ENCODE data around the gene MIGA1. TPM values are rescaled to one million over a fixed set of nuclear protein-coding genes. Genes with fewer than 3 reads are reported as not detected.
"Not testable (repeated sequence)": the region's sequence is repeated elsewhere in the genome, so short reads cannot be mapped to it uniquely, and the experiment has no call there.

Gene MIGA1
- total RNA-seq, 1 experiment from 2014 or later, result 2.7 TPM

DNA sequence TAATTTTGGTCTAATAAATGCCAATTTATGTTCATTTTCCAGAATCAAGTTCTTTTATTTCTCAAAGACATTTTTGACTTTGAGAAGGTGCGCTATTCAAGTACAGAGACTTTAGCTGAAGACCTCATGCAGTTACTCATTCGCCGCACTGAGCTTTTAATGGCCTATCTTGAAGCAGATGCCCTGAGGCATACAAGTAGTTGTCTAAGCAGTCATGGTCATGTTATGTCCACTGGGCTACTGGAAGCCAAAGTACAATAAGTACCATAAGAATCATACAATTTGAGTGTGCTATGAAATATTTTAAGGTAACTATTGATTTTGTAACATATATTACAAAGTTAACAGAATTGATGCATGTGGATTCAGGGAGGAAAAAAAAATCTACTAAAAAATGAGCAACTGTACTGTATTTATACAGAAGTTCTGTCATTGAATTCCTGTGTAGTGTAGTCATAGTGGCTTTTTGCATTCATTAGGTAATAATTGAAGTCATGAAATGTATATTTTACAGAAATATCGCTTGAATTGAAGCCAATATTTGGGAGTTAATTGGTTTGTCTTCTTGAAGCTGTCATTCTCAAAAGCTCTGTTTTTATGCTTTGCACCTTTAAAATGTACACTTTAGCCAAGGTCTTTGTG lies 95.5 kb downstream of the MIGA1 start:
- H3K27me3 ChIP-seq, result no peaks in the 10 kb centered on the region
- H3K4me3 ChIP-seq, result no peak overlapping the region
- no peaks in the 10 kb centered on the region for H3K9me3 ChIP-seq
- peaks cover 14% of the 10 kb centered on the region for H3K36me3 ChIP-seq
- DNase-seq, result peak; percentile 30

DNA sequence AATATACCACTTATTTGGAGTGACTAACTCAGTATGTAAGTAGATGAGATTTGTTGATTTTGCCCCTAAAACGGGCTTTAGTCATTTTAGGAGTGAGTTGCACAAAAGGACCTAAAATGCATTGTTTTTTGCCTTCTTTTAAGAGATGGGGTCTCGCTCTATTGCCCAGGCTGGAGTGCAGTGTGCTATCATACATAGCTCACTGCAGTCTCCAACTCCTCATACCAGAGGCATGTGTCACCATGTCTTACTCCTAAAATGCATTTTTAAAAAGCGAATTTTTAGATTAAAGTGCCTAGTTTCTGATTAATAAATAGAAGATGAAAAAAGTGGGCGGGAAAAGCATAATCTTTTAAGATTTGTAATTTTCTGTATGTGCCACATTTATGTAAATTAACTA lies 97.4 kb downstream of the MIGA1 start:
- peak; percentile 21 for DNase-seq
- Histone ChIP-seq H3K9me3 (0 out of 2 replicates have a peak, but pooled peaks cover under 1% of the 10 kb centered on the region), H3K36me3 (peaks cover 14% of the 10 kb centered on the region), H3K4me3 (no peak overlapping the region), H3K27me3 (no peaks in the 10 kb centered on the region)

DNA sequence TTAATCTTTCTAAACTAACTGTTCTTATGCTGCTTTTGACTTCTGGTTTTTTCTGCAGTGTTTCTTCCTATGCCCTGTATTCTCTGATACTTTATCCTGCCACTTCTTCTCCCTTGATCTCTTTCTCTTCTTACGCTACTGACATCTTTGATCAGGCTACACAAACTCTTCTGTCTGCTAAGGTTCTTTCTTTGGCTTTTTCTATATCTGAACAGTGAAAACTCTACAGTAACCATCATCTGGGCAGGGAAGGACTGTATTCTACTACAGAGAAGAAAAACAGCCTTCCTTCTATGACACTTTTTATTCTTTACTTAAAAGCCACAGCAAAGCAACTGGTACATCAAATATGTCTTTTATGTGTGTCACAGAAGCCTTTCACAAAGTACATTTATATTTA lies 101.6 kb downstream of the MIGA1 start:
- Histone ChIP-seq H3K36me3 (peaks cover 11% of the 10 kb centered on the region), H3K27me3 (no peaks in the 10 kb centered on the region), H3K9me3 (0 out of 2 replicates have a peak, but pooled peaks cover 3% of the 10 kb centered on the region), H3K4me3 (no peak overlapping the region)
- DNase-seq, result no peak

DNA sequence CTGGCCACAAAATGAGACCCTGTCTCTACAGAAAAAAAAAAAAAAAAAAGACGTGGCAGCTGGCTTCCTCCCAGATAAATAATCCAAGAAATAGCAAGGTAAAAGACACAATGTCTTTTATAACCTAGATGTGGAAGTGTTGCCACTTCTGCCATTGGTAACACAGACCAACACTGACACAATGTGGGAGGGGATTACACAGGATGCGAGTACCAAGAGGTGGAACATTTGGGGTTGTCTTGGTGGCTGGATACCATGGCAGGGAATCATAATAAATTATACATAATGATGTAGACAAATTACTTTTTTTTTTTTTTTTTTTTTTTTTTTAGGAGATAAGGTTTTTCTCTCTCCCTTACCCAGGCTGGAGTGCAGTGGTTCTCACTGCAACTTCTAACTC lies 103.0 kb downstream of the MIGA1 start:
- peaks cover 10% of the 10 kb centered on the region for H3K36me3 ChIP-seq
- no peak for DNase-seq
- H3K27me3 ChIP-seq, result no peaks in the 10 kb centered on the region

DNA sequence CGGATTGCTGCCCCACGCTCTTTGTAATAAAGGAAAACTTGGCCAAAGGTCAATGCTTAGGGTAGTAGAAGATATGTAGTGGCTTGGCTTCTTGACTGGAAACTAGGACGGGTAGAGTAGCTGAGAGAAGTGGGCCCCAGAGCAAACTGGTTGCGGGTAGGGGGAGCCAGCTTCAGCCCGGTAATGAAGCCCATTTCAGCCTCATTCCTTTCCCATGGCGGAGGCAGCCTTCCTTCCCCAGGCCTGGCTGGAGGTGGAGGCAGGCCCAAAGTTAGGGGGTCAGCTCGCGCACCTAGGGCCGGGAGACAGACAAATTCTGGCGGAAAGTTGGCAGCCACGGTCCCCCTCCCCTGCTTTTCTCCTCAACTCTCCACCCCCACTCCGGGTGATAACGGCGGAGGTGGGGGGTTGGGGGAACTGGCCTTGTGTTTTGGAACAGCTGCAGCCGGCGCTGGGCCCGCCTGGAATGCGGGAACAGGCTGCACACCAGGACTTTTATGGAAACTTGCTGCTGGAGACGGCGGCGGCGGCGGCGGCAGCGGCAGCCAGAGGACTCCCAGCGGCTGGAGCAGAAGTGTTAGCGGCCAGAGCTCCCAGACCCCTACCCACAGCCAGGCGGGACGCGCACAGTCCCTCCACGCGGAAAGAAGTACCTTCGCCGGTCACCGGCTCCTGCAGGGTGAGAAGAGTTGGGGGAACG lies 108.8 kb downstream of the MIGA1 start, which contains the start of gene NEXN:
TSS of gene NEXN (plus strand) at position 544 of the 700 bp plus-strand sequence. CDS start 27,483 bp downstream, outside the sequence.
- Histone ChIP-seq H3K4me3 (peak within 1 kb of the TSS; percentile 72), H3K36me3 (peaks cover 15% of the 10 kb centered on the region), H3K27me3 (no peaks in the 10 kb centered on the region), H3K9me3 (no peaks in the 10 kb centered on the region)
- DNase-seq, result peak; percentile 82

More for the DNA sequence above, 103.0 kb downstream of the MIGA1 start:
- H3K4me3 ChIP-seq, result no peak overlapping the region
- H3K9me3 ChIP-seq, result 0 out of 2 replicates have a peak, but pooled peaks cover 3% of the 10 kb centered on the region

DNA sequence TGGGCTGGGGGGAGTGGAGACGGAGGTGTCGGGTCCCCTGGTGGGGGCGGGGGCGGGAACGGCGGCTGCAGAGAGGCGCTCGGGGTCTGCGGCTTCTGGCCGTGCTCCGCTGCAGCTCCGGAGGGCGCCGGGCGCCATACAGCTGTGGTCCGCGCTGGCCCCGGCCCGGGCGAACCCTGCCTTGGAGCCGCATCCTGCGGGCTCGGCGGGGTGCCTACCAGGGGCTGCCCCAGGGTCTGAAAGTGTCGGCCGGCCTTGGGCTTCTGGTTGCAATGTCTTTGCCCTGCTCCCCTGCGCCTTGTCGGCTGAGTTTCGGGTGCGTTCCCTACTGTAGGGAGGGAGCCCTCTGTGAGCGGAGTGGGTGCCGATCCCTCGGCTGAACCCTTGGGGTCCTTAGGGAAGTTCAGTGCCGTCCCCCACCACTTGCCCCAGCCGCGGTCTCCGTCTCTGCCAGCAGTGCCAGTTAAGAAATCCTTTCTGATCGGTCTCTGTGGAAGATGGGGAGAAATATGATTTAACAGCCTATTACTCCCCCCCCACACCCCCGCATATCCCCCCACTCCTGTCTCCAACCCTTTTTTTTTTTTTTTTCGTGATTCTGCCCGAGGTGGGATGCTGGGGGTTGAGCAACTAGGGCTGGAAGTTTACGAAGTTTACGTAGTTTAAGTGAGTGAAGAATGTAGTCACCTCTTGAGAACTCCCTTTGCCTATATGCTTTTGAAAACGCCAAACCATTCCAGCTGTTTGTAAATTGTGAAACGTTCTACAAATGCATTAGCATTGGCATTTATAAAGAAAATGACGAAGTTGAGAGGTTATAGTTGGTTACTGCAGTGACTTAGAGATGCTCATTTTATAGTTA lies 109.6 kb downstream of the MIGA1 start:
- H3K36me3 ChIP-seq, result peaks cover 21% of the 10 kb centered on the region
- H3K27me3 ChIP-seq, result no peaks in the 10 kb centered on the region
- peak; percentile 54 for DNase-seq
- no peaks in the 10 kb centered on the region for H3K9me3 ChIP-seq
- H3K4me3 ChIP-seq, result peak overlapping the region; percentile 72

DNA sequence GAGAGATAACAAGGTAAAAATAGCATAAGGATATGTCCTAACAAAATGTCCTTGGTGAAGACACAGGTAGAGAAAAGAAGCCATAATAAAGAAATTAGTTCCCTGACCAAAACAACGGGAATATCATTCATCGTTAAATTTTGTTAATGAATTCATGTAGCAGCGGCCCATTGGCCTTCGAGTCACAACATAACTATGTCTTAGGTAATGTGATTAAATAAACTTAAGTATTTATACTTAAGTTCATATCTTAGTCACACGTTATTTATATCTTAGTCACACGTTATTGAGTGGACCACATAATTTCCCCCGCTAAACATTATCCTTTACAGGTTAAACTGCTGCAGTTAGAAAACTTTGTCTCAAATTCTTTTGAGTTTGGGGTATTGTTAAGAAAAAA lies 110.2 kb downstream of the MIGA1 start:
- Histone ChIP-seq H3K9me3 (no peaks in the 10 kb centered on the region), H3K36me3 (peaks cover 28% of the 10 kb centered on the region), H3K27me3 (no peaks in the 10 kb centered on the region), H3K4me3 (peak overlapping the region; percentile 72)
- DNase-seq, result peak; percentile 37

DNA sequence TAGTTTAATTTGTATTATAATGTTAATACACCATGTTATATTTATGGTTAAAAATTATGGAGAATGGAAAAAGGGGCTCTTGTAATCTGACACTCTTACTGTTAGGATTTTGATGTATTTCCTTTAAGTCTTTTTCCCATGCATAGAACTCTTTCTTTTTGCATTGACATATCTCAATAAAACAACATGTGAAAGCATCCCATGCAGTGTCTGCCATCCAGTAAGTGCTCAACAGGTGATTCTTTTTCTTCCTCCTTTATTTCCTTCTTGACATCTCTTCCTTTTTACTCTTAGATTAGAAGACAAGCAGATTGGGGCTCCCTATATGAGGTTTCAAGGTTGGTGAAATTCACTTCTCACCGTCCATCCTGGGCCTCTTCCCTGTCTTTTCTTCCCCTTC lies 111.8 kb downstream of the MIGA1 start:
- Histone ChIP-seq H3K4me3 (no peak overlapping the region), H3K36me3 (peaks cover 41% of the 10 kb centered on the region), H3K27me3 (no peaks in the 10 kb centered on the region), H3K9me3 (peaks cover 4% of the 10 kb centered on the region; the same call in 1 of the 2 replicates)
- DNase-seq, result no peak

DNA sequence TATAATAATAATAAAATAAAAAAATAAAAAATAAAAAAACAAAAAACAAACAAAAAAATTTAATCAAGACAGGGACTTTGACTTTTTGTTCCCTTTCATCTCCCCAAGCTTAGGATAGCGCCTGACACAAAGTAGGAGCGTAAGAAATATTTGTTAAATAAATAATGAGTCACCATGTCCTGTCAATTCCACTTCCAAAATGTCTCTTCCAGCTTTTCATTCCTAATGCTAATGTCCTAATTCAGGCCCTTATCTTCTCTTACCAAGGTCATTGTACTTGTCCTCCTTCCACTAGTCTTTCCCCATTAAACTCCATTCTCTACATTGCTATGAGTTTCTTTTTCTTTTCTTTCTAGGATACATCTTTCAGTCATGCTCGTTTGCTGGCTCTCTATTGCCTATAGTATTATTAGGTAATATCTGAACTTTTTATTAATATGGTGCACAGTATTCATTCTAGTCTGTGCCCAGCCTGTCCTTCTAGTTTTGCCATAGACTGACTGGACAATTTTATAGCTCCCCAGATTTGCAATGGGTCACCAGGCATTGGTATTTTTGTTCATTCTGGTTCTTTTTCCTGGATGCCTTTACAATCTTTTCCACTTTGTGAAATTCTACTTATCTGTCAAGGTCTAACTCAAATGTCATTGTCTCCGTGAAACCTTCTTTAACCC lies 120.3 kb downstream of the MIGA1 start:
- DNase-seq, result no peak
- H3K36me3 ChIP-seq, result peaks cover 24% of the 10 kb centered on the region
- H3K4me3 ChIP-seq, result no peak overlapping the region
- peaks cover 5% of the 10 kb centered on the region; the same call in 1 of the 2 replicates for H3K9me3 ChIP-seq
- H3K27me3 ChIP-seq, result no peaks in the 10 kb centered on the region

DNA sequence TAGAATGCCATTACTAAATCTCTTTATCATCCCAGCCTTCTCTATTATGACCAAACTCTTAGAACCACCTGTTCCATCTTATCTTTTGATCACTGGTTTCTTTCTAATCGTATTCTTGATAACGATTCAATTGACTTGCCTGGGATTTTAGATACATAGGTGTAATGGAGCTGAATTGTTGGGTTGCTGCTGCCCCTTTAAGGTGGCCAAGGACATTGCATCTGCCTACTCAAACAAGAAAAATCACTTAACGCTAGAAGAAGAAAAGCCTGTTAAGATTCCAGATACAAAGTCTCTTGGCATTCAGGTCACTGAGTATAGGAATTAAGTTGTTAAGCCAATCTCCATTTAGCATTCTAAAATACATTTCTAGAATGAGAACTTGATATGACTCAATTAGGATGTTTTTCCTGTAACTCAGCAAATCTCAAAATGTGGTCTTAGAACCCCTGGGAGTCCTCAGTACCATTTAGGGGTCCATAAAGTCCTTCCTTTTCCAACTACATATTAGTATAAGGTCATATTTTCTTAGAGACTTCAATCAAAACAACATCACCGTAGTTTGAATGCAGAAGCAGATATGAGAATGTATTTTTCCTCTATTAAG lies 121.3 kb downstream of the MIGA1 start:
- H3K27me3 ChIP-seq, result no peaks in the 10 kb centered on the region
- H3K4me3 ChIP-seq, result no peak overlapping the region
- peak; percentile 6 for DNase-seq
- peaks cover 16% of the 10 kb centered on the region for H3K36me3 ChIP-seq
- H3K9me3 ChIP-seq, result peaks cover 2% of the 10 kb centered on the region; the same call in 1 of the 2 replicates

DNA sequence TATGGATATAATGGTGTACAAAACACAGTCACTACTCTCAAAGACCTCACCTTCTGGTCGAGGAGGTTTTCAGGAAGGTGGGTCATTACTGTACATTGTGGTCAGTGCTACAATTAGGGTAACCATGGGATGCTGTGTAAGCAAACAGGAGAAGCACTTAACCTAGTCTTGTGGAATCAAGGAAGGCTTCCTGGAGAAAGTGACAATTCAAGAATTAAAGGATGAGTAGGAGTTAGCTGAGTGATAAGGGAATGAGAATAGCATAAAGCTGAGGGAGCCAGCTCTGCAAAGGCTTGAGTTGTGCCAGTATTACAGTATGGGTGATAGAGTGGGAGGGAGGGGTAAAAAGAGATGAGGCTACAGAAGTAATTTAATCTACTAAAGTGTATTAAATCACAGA lies 126.2 kb downstream of the MIGA1 start:
- no peak for DNase-seq
- H3K27me3 ChIP-seq, result no peaks in the 10 kb centered on the region

DNA sequence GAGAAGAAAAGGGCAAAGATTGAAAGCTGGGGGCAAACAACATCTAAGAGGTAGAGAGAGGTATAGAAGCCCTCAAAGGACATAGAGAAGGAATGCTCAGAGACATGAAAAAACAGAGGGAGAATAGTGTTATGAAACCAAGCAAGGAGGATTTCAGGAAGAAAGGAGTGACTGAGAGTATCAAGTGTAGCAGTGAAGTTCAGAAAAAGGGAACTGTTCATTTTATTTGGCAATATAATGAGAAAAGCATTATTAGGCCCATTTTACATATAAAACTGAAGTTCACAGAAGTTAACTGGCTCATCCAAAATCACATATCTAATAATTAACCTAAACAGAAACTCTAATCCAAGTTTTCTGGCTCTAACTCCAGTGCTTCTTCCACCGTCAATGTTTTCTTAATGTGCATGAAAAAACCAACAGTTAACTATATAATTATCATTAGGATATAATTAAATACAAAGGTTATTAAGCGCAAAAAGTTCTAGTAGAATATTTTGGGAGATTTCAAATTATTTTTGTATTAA lies 126.6 kb downstream of the MIGA1 start:
- Histone ChIP-seq H3K36me3 (peaks cover 7% of the 10 kb centered on the region), H3K27me3 (no peaks in the 10 kb centered on the region), H3K4me3 (no peak overlapping the region), H3K9me3 (no peaks in the 10 kb centered on the region)
- no peak for DNase-seq

More for the DNA sequence above, 126.2 kb downstream of the MIGA1 start:
- Histone ChIP-seq H3K4me3 (no peak overlapping the region), H3K36me3 (peaks cover 7% of the 10 kb centered on the region), H3K9me3 (no peaks in the 10 kb centered on the region)

DNA sequence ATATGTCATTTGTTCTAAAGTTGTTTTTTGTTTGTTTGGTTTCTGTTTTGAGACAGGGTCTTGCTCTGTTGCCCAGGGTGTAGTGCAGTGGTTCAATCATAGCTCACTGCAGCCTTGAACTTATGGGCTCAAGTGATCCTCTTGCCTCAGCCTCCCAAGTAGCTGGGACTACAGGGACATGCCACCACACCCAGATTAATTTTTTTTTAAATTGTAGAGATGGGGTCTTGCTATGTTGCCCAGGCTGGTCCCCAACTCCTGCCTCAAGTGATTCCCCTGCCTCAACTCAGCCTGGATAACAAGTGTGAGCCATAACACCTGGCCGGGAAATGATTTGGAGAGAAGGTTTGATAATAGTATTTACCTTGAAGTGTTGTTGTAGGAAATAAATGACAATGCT lies 127.2 kb downstream of the MIGA1 start:
- H3K4me3 ChIP-seq, result no peak overlapping the region
- H3K27me3 ChIP-seq, result no peaks in the 10 kb centered on the region
- H3K36me3 ChIP-seq, result peaks cover 7% of the 10 kb centered on the region
- no peaks in the 10 kb centered on the region for H3K9me3 ChIP-seq
- no peak for DNase-seq

DNA sequence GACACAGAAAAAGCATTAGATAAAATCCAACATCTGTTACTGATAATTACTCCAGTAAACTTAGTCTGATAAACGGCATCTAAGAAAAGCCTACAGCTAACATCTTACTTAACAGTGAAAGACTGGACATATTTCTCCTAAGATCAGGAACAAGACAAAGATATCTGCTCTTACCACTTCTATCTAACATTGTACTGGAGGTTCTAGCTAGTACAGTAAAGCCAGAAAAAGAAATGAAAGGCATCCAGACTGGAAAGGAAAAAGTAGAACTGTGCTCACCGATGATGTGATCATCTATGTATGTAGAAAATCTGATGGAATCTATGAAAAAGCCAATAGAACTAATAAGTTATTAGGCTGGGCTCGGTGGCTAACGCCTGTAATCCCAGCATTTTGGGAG lies 130.7 kb downstream of the MIGA1 start:
- Histone ChIP-seq H3K4me3 (no peak overlapping the region), H3K36me3 (peaks cover 3% of the 10 kb centered on the region; the same call in 1 of the 2 replicates), H3K27me3 (no peaks in the 10 kb centered on the region), H3K9me3 (no peaks in the 10 kb centered on the region)
- DNase-seq, result no peak

DNA sequence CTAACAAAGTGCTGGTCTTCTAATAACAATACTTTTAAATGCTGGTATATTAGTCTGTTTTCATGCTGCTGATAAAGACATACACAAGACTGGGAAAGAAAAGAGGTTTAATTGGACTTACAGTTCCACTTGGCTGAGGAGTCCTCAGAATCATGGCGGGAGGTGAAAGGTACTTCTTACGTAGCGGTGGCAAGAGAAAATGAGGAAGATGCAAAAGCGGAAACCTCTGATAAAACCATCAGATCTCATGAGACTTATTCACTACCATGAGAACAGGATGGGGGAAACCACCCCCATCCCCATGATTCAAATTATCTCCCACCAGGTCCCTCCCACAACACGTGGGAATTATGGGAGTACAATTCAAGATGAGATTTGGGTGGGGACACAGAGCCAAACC lies 139.5 kb downstream of the MIGA1 start:
- not testable (repeated sequence) for DNase-seq, H3K27me3 ChIP-seq, H3K9me3 ChIP-seq, H3K4me3 ChIP-seq
- H3K36me3 ChIP-seq, result peaks cover 32% of the 10 kb centered on the region

DNA sequence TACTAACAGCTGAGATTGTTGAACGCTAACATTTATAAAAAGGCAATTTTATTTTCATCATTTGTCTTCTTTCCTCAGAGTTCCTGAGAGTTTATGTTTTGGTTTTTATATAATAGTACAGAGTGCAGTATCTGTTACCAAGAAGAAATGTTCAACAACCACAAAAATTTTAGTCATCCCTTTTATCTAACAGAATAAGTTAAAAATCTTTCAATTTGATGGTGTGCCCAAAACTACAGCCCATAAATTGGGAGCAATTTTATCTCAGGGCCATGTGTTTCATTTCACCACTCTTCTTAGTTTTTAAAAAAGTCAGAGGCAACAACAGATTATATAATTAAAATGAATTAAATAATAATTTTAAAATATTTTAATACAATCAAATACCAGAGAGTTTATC lies 146.1 kb downstream of the MIGA1 start:
- Histone ChIP-seq H3K4me3 (no peak overlapping the region), H3K27me3 (no peaks in the 10 kb centered on the region), H3K36me3 (peaks cover 39% of the 10 kb centered on the region), H3K9me3 (no peaks in the 10 kb centered on the region)
- DNase-seq, result no peak

Data from MG63 (cell line).